Measurements from ENCODE around the gene GRB10. TPM values are rescaled to one million over a fixed set of nuclear protein-coding genes. Genes with fewer than 3 reads are reported as not detected.

Gene GRB10
- total and polyA plus RNA-seq, 2 donors (not counting 3 experiments of a cell fraction or from before 2014, with no cell fraction given) = 43.7 to 240 TPM

DNA sequence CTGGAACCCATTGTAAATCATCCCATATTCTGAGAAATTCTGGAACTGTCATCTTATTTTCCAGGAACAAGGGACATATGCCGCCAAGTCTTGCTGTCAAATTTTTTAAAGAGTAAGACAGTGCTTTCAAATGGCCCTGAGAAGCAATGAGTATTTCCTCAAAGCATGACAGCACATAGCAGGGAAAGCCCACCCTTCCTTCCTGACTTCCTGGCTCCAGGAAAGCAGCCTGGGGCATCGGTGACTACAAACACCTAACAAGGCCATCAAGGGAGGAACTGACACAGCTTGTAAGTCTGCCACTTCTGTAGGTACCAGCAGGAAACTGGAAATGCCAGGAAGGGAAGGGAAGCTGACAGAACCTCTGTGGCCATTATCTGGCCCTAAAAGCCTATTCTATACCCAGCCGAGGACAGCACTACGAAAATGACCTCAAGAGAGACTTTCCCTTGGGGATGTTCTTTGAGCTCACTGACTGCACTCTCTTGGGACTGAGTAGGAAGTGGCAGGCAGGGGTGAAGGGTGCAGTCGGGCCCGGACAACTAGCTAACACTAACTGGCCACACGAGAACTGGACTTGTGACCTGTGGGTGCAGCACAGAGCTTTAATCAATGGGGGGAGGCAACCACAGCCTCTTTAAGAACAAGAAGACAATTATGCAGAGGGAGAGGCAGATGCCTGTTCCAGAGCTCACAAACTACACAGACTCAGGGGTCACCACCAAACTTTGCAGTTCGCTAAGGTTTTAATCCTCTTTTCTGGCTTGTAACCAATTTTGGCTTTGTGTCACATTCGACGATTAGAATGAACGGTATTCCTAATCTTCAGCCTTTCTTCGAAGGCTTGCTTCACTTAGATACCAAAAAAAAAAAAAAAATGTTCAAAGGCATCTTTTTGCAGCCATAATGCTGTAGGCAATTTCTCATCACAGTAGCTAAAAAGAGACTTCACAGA is 52.0 kb downstream of the GRB10 start:
- H3K4me2 ChIP-seq (ENCODE audit: insufficient read depth, low read length) = peak overlapping the region; percentile 32
- no peak overlapping the region for H2AFZ ChIP-seq (ENCODE audit: low read depth, low read length)
- H3K79me2 ChIP-seq (ENCODE audit: control insufficient read depth, insufficient read depth, low read length) = peaks cover 91% of the 10 kb centered on the region
- no peaks in the 10 kb centered on the region for H3K9me3 ChIP-seq (replicated peaks; ENCODE audit: control insufficient read depth, insufficient read depth, low read length)
- CTCF ChIA-PET = interaction anchor here (1.0 to 2.4 kb wide), 4 partner anchors 10 to 432 kb away, joined by 3 to 11 read pairs (median 6); no protein-coding TSS in a partner anchor
- dilution Hi-C loops (cut with MboI; ENCODE audit: extremely low pct_ligation_motif_present, low sequenced_read_pairs) = no loop called here
- H3K4me3 ChIP-seq (replicated peaks in 1 of 3; ENCODE audit: insufficient read depth in 1 of 3, low read depth in 1 of 3, low read length in 3 of 3) = no peak overlapping the region
- BruUV-seq (replicated peaks) = no TSS peak
- peaks cover 0 to 7% of the 10 kb centered on the region in 2 experiments for H3K36me3 ChIP-seq (ENCODE audit: control insufficient read depth in 2 of 2, extremely low read depth in 1 of 2, insufficient read depth in 2 of 2, low read length in 2 of 2)
- no peaks in the 10 kb centered on the region for H4K20me1 ChIP-seq (replicated peaks; ENCODE audit: control insufficient read depth, extremely low read depth, insufficient read depth, low read length)
- H3K27ac ChIP-seq (ENCODE audit: insufficient read depth, low read depth, low read length) = peak overlapping the region; percentile 53
- peaks cover 43% of the 10 kb centered on the region for H3K4me1 ChIP-seq (ENCODE audit: control insufficient read depth, extremely low read depth, insufficient read depth, low read length)
- POLR2A ChIA-PET = interaction anchor here (1.2 kb wide), 1 partner anchor 9 kb away, joined by 3 read pairs; no protein-coding TSS in a partner anchor
- H3K9me1 ChIP-seq (replicated peaks; ENCODE audit: control insufficient read depth, extremely low read depth, insufficient read depth, low read length) = no peaks in the 10 kb centered on the region
- peak; percentile 63 for FAIRE-seq
- no peaks in the 10 kb centered on the region for H3K27me3 ChIP-seq (ENCODE audit: control insufficient read depth in 2 of 2, insufficient read depth in 2 of 2, low read length in 2 of 2)
- H3K9ac ChIP-seq (replicated peaks; ENCODE audit: extremely low read depth, insufficient read depth, low read length) = no peak overlapping the region
- DNase-seq (ENCODE audit: low read depth, low spot score) = peak; percentile 47
- no peak for TF ChIP-seq GATA2 (IDR thresholded peaks at IDR 0.05; ENCODE audit: insufficient read depth, insufficient read length, low read depth, low read length)
- TF ChIP-seq, protein P1, sequence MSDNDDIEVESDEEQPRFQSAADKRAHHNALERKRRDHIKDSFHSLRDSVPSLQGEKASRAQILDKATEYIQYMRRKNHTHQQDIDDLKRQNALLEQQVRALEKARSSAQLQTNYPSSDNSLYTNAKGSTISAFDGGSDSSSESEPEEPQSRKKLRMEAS (IDR thresholded peaks at IDR 0.05; ENCODE audit: insufficient read depth, insufficient read length) = no peak
- TF ChIP-seq JUN (IDR thresholded peaks at IDR 0.05; ENCODE audit: borderline replicate concordance, insufficient read depth, insufficient read length, low read depth) = no peak
- TF ChIP-seq, protein P2, sequence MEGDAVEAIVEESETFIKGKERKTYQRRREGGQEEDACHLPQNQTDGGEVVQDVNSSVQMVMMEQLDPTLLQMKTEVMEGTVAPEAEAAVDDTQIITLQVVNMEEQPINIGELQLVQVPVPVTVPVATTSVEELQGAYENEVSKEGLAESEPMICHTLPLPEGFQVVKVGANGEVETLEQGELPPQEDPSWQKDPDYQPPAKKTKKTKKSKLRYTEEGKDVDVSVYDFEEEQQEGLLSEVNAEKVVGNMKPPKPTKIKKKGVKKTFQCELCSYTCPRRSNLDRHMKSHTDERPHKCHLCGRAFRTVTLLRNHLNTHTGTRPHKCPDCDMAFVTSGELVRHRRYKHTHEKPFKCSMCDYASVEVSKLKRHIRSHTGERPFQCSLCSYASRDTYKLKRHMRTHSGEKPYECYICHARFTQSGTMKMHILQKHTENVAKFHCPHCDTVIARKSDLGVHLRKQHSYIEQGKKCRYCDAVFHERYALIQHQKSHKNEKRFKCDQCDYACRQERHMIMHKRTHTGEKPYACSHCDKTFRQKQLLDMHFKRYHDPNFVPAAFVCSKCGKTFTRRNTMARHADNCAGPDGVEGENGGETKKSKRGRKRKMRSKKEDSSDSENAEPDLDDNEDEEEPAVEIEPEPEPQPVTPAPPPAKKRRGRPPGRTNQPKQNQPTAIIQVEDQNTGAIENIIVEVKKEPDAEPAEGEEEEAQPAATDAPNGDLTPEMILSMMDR (IDR thresholded peaks at IDR 0.05; ENCODE audit: extremely low read depth in 1 of 2, insufficient read depth in 1 of 2, low read depth in 1 of 2, low read length in 2 of 2) = no peak
- peak; percentile 17 for TF ChIP-seq FOS (IDR thresholded peaks at IDR 0.05; ENCODE audit: borderline replicate concordance, insufficient read depth, low read length)
- TF ChIP-seq POLR2A (IDR thresholded peaks at IDR 0.05; ENCODE audit: low read depth, low read length) = no peak
- TF ChIP-seq POLR2AphosphoS5 (IDR thresholded peaks at IDR 0.05; ENCODE audit: insufficient read depth, low read depth, low read length) = peak; percentile 19
- intact Hi-C loops (cut with micrococcal nuclease) = no loop called here

All from endothelial cell of umbilical vein (primary cell).